Natural killer cell (primary cell): ENCODE data around the gene CSNK1D. TPM values are rescaled to one million over a fixed set of nuclear protein-coding genes. Genes with fewer than 3 reads are reported as not detected.

Source experiments
- ATAC-seq, 3 donors: fragments of 150-1000 bp in 2 of 3; fragments of 200-7000 bp in 1 of 3; cut with Tn5 transposase; 1 replicate in 1 of 3; 2 replicates in 2 of 3; pipeline ENCODE4 v1.10.0; 2021; ENCODE audit warnings: mild to moderate bottlenecking in 2 of 3, moderate library complexity in 2 of 3
- DNase-seq, 2 donors: peaks; one replicate each; pipeline versions ENCODE4 v3.0.0 to v3.0.0-alpha.2; 2013 to 2021; ENCODE audit warnings: mixed read lengths in 1 of 2
- H3K27ac ChIP-seq: one replicate; pipeline ENCODE4 v1.5.1; 2013; ENCODE audit warnings: mild to moderate bottlenecking, low read length
- H3K27me3 ChIP-seq: one replicate; pipeline ENCODE4 v1.6.1; 2013; ENCODE audit warnings: low read length; ENCODE audit not compliant: control insufficient read depth, insufficient read depth
- H3K36me3 ChIP-seq: one replicate; pipeline ENCODE4 v1.6.1; 2013; ENCODE audit warnings: low read length; ENCODE audit not compliant: control insufficient read depth, insufficient read depth
- H3K4me1 ChIP-seq: one replicate; pipeline ENCODE4 v1.6.1; 2013; ENCODE audit warnings: low read length; ENCODE audit not compliant: control insufficient read depth, insufficient read depth
- H3K4me3 ChIP-seq: one replicate; pipeline ENCODE4 v1.5.1; 2013; ENCODE audit warnings: low read length
- H3K9me3 ChIP-seq: one replicate; pipeline ENCODE4 v1.6.1; 2013; ENCODE audit warnings: low read length; ENCODE audit not compliant: control insufficient read depth, insufficient read depth
- H3K27ac Mint-ChIP-seq, 2 donors: one replicate each; pipeline ENCODE4 v1.8.0; 2022; ENCODE audit warnings: mild to moderate bottlenecking in 2 of 2, mixed read lengths in 2 of 2, moderate library complexity in 1 of 2
- H3K27me3 Mint-ChIP-seq, 2 donors: one replicate each; pipeline ENCODE4 v1.8.0; 2022; ENCODE audit warnings: low read depth in 2 of 2, mixed read lengths in 2 of 2
- H3K36me3 Mint-ChIP-seq: one replicate; pipeline ENCODE4 v1.8.0; 2022; ENCODE audit warnings: mixed read lengths
- H3K4me1 Mint-ChIP-seq, 2 donors: one replicate each; pipeline ENCODE4 v1.8.0; 2022; ENCODE audit warnings: mixed read lengths in 2 of 2
- H3K4me3 Mint-ChIP-seq: one replicate; pipeline ENCODE4 v1.8.0; 2022; ENCODE audit warnings: mild to moderate bottlenecking, moderate library complexity, mixed read lengths
- H3K9me3 Mint-ChIP-seq, 2 donors: one replicate each; pipeline ENCODE4 v1.8.0; 2022; ENCODE audit warnings: mixed read lengths in 2 of 2
- WGBS: methylation state at CpG from one replicate; pipeline ENCODE4 v1.1.7; 2013; ENCODE audit warnings: missing lambda C conversion rate; ENCODE audit not compliant: insufficient coverage; 5-methylcytosine and 5-hydroxymethylcytosine counted together
- intact Hi-C: fragments of 100-400 bp; cut with micrococcal nuclease; formaldehyde crosslinking; loops from one replicate; pipeline ENCODE4 v1.14.2; 2022
- total RNA-seq, 4 donors: library from RNA; stranded (reverse); fragments of 120-200 nt in 1 of 4; gene quantifications; one replicate each; pipeline versions ENCODE4 v1.2.3 to v1.2.4, GENCODE V29; 2013 to 2022
- TF ChIP-seq, protein P1 (sequence below): fragments of 200-600 bp; IDR thresholded peaks from one replicate; pipeline ENCODE4 v1.8.0; 2022; ENCODE audit warnings: antibody characterized with exemption

CSNK1D gene
- total RNA-seq, 3 donors from 2014 or later (not counting 1 experiment from before 2014, with no cell fraction given) = 423 to 475 (median 468) TPM

- peak overlapping the region; percentile 68 for H3K4me3 ChIP-seq
Observed at GRCh38 chr17:82296511-82297279, 23.2 kb upstream of the CSNK1D start.

GRCh38 chr17:82295472-82295814 is 21.9 kb upstream of the CSNK1D start:
- Mint-ChIP-seq H3K36me3 (no peaks in the 10 kb centered on the region), H3K4me3 (peak overlapping the region; percentile 5), H3K27me3 (no peaks in the 10 kb centered on the region), H3K27ac (peak overlapping the region; percentile 49 to 77), H3K9me3 (no peaks in the 10 kb centered on the region), H3K4me1 (peaks cover 44 to 72% of the 10 kb centered on the region in 2 donors)
- TF ChIP-seq, protein P1, sequence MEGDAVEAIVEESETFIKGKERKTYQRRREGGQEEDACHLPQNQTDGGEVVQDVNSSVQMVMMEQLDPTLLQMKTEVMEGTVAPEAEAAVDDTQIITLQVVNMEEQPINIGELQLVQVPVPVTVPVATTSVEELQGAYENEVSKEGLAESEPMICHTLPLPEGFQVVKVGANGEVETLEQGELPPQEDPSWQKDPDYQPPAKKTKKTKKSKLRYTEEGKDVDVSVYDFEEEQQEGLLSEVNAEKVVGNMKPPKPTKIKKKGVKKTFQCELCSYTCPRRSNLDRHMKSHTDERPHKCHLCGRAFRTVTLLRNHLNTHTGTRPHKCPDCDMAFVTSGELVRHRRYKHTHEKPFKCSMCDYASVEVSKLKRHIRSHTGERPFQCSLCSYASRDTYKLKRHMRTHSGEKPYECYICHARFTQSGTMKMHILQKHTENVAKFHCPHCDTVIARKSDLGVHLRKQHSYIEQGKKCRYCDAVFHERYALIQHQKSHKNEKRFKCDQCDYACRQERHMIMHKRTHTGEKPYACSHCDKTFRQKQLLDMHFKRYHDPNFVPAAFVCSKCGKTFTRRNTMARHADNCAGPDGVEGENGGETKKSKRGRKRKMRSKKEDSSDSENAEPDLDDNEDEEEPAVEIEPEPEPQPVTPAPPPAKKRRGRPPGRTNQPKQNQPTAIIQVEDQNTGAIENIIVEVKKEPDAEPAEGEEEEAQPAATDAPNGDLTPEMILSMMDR = no peak
- H3K36me3 ChIP-seq = no peaks in the 10 kb centered on the region
- no peaks in the 10 kb centered on the region for H3K9me3 ChIP-seq
- no peaks in the 10 kb centered on the region for H3K27me3 ChIP-seq
- 95% methylated on average over 4 of the region's 4 CpGs for WGBS
- no peak overlapping the region for H3K27ac ChIP-seq
- intact Hi-C loops = loop anchor here (5.0 kb wide), 1 partner anchor 78 kb away; no protein-coding TSS in a partner anchor
- ATAC-seq = no peak
- H3K4me3 ChIP-seq = no peak overlapping the region
- peaks cover 59% of the 10 kb centered on the region for H3K4me1 ChIP-seq
- no peak for DNase-seq

More at GRCh38 chr17:82296511-82297279, 23.2 kb upstream of the CSNK1D start:
- H3K4me3 Mint-ChIP-seq = peak overlapping the region; percentile 92
- H3K27ac ChIP-seq = peak overlapping the region; percentile 98
- no peak for ATAC-seq
- no peaks in the 10 kb centered on the region for H3K27me3 ChIP-seq
- TF ChIP-seq, protein P1 = no peak
- H3K9me3 Mint-ChIP-seq = no peaks in the 10 kb centered on the region
- no peaks in the 10 kb centered on the region for H3K36me3 ChIP-seq
- H3K4me1 ChIP-seq = peaks cover 67% of the 10 kb centered on the region
- no peaks in the 10 kb centered on the region for H3K36me3 Mint-ChIP-seq
- DNase-seq = no peak
- no peaks in the 10 kb centered on the region for H3K9me3 ChIP-seq
- intact Hi-C loops = loop anchor here (1.0 to 5.0 kb wide), 3 partner anchors 10 to 79 kb away; no protein-coding TSS in a partner anchor
- peak overlapping the region; percentile 99 for H3K27ac Mint-ChIP-seq
- H3K4me1 Mint-ChIP-seq = peaks cover 55 to 79% of the 10 kb centered on the region in 2 donors
- 46% methylated on average over 5 of the region's 7 CpGs for WGBS
- H3K27me3 Mint-ChIP-seq = no peaks in the 10 kb centered on the region

DNA sequence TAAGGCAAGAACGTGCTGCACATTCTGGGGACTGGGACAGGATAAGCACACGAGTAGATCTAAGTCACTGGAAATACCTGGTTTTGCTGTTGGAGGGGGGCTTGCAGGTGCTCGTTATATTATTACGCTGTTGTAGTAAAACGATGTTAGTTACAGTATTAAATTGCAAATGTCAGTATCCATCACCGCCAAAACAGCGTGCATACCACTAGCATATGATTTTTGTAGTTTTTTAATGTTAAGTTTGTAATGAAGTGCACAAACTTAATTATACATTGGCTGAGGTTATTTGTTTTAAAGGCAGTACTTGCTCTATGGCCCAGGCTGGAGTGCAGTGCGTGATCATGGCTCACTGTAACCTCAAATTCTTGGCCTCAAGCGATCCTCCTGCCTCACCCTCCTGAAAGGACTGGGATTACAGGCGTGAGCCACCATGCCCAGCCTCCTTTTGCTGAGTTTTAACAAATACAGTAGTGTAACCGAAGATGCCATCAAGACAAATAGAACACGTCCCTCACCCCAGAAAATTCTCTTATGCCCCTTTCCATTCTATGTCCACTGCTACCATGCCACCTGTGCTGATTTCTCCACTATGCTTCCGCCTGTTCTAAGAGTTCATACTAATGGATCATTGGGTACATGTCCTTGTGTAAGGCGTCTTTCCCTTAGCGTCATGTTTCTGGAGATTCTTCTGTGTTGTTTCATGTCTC is 20.7 kb upstream of the CSNK1D start:
- no peak for ATAC-seq
- 90% methylated on average over 15 of the region's 15 CpGs for WGBS
- no peaks in the 10 kb centered on the region for H3K27me3 ChIP-seq
- Mint-ChIP-seq H3K36me3 (no peaks in the 10 kb centered on the region), H3K4me1 (peaks cover 37 to 62% of the 10 kb centered on the region in 2 donors), H3K27ac (peak overlapping the region; percentile 49 to 77), H3K4me3 (peak overlapping the region; percentile 75), H3K9me3 (no peaks in the 10 kb centered on the region), H3K27me3 (no peaks in the 10 kb centered on the region)
- H3K36me3 ChIP-seq = no peaks in the 10 kb centered on the region
- no peak overlapping the region for H3K4me3 ChIP-seq
- no peaks in the 10 kb centered on the region for H3K9me3 ChIP-seq
- intact Hi-C loops = no loop called here
- H3K27ac ChIP-seq = peak overlapping the region; percentile 51
- TF ChIP-seq, protein P1 = no peak
- DNase-seq = peak in 1 of 2 donors; percentile 46
- H3K4me1 ChIP-seq = peaks cover 47% of the 10 kb centered on the region
